Measurements from ENCODE around the gene WRAP73.

- TF ChIP-seq CTCF (IDR thresholded peaks at IDR 0.05) (no peak), POLR2A (IDR thresholded peaks at IDR 0.05) (no peak), EP300 (IDR thresholded peaks at IDR 0.05) (no peak), POLR2AphosphoS5 (IDR thresholded peaks at IDR 0.05) (no peak)
Measured at GRCh38 chr1:3697810-3698209, 47.9 kb upstream of the WRAP73 start.

Measured in stomach (tissue), 4 donors.